HG03095 (cell line): ENCODE data around the gene IP6K1.
"Not testable (repeated sequence)": the region's sequence is repeated elsewhere in the genome, so short reads cannot be mapped to it uniquely, and the experiment has no call there.

ENCODE experiments used
- ATAC-seq: cut with Tn5 transposase; IDR thresholded peaks from one replicate; pipeline ENCODE4 v1.9.1; 2021; ENCODE audit warnings: moderate library complexity; ENCODE audit not compliant: unreplicated experiment

IP6K1 gene

DNA sequence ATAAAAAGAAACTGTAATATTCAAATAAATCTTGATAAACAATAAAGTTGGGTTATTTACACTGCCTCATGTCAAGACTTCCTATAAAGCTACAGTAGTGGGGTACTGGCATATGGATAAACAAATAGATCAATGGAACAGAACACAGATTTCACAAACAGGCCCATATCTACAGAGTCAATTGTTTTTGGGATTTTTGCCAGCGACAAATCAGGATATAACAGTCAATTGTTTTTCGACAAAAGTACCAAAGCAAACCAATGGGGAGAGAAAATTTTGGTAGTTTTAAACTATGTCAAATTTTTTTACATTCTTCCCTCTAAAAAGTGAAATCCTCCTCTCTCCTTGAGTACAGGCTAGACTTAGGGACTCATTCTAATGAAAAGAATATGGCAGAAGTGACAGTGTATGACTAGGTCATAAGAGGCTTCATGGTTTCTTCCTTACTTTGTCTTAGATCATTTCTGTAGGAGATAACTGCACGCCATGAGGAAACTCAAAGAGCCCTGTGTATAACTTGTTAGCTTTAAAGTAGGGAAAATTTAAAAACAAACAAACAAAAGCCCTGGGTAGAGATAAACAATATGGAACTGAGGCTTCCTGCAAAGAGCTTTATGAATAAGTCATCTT, 16.9 kb downstream of the IP6K1 start:
- ATAC-seq, result no peak

DNA sequence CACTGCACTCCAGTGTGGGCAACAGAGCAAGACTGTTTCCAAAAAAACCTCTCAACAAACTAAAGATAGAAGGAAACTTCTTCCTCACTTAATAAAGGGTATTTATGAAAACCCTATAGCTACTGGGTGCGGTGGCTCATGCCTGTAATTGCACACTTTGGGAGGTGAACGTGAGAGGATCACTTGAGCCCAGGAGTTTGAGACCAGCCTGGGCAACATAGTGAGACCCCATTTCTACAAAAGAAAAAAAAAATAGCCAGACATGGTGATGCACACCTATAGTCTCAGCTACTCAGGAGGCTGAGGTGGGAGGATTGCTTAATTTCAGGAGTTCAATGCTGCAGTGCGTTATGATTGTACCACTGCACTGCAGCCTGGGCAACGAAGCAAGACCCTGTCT, 22.4 kb downstream of the IP6K1 start:
- ATAC-seq, result no peak

DNA sequence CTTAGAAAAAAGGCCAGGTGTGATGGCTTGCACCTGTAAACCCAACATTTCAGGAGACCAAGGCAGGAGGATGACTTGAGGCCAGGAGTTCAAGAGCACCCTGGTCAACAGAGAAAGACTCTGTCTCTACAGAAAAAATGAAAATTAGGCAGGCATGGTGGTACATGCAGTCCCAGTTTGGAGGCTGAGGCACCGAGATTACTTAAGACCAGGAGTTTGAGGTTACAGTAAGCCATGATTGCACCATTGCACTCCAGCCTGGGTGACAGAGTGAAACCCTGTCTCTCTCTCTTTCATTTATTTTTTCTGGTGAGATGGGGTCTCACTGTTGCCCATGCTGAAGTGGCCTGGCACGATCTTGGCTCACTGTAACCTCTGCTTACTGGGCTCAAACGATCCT, 24.7 kb downstream of the IP6K1 start:
- no peak for ATAC-seq

DNA sequence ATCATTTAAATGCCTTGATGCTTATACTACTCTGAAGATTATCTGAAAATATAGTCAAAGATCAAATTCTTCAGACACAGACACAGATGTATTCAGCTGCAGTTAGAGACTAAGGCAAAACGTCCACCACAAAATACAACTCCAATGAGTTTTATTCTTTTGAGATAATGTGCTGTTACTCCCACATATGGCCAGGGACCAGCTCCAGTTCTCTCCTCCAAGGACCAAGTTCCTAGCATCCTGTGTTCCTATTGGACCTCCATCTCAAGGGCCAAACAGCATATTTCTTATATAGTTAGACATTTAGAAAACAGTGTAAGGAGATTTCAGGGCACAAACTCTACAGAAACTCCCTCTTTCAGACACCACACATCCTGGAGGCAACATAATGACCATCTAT, 27.1 kb downstream of the IP6K1 start:
- no peak for ATAC-seq

DNA sequence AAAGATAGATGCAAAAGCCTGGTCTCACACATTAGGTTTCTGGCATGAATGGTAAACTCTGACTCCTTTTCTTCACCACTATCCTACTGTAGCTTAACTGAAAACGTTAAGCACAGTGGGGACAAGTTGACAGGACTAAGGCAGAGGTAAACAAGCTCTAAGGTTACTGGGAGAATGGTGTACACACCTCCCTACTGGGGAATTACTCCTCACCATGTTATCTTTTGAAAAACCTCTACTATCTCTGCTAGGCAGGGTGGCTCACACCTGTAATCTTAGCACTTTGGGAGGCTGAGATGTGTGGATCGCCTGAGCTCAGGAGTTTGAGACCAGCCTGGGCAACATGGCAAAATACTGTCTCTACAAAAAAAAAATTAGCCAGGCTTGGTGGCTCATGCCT, 29.1 kb downstream of the IP6K1 start:
- no peak for ATAC-seq

DNA sequence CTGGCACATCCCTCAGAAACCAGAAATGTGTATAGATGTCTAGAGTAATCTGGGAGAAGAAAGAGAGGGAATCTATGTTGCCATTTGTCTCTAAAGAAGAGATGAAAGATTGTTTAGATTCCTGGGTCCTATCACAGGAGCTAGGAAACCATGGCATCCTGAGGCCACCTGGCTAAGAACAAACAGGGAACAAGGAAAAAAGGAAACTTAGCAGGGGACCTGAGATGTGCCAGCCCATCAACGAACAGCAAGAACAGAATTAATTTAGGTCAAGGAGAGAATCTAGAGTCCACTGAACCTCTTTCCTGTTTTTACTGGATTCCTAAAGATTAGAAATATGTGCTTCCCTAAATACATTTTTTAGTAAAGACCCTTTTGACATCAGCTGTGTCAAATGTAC, 30.3 kb downstream of the IP6K1 start:
- ATAC-seq, result no peak

DNA sequence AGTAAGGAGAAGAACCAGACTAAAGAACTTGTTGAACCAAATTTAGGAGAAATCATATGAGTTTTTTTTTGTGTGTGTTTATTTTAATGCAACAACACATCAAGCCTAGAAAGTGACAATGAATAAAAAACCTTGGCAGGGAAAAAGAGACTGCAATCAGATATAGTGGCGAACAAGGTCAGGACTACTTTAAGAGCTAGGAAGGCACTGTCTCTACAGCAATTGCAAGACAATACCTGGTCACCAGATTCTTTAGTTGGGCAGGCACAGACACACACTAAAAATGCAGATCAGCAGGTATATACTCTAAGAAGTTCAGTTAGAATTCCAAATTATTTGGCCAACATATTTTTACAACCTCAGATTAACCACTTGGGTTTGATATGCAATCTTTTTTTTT, 31.8 kb downstream of the IP6K1 start:
- ATAC-seq, result no peak

DNA sequence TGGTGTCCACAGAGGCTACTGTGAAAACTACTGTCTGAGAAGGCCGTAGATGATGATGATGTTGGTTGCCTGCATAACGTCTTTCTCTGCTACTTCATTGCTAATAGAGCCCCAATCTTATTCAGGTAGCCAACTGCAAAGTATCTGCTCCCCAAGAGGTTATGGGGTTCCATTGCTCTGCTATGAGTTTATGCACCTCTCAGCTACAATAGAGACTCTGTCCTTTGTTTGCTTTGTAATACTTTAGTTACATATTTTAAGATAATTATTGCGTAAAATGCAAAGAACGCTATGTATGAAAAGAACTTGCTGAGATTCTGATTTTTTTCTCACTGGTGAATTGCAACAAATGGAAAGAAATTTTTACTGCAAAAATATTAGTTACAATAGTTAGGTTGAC, 34.8 kb downstream of the IP6K1 start:
- ATAC-seq, result no peak

DNA sequence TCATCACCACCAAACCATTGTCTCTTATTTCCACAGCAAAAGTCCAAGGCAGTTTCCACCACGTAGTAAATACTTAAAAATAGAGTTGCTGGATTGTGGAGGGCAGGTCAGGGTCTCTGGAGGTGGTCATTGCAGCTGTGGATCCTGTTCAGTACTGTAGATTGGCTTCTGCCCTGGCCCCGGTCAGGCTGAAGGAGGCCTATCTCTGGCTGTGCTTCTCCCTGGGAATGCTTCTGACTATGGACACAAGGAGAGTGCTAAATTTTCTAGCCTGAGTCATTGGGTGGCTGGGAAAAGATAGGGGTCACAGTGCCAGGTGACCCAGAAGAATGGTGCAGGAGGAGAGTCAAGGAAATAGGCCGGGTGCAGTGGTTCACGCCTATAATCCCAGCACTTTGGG, 36.3 kb downstream of the IP6K1 start:
- ATAC-seq, result no peak

DNA sequence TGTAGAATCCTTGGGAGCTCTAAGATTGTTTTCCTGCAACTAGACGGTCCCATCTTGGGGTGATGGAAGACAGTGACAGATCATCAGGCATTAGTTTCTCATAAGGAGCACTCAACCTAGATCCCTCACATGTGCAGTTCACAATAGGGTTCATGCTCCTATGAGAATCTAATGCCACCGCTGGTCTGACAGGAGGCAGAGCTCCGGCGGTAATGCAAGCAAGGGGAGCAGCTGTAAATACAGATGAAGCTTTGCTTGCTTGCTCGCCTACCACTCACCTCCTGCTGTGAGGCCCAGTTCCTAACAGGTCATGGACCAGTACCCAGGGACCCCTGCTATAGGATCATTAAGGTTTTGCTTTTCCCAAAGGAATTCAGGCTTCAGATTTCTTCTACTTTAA, 37.5 kb downstream of the IP6K1 start:
- ATAC-seq, result not testable (repeated sequence)

DNA sequence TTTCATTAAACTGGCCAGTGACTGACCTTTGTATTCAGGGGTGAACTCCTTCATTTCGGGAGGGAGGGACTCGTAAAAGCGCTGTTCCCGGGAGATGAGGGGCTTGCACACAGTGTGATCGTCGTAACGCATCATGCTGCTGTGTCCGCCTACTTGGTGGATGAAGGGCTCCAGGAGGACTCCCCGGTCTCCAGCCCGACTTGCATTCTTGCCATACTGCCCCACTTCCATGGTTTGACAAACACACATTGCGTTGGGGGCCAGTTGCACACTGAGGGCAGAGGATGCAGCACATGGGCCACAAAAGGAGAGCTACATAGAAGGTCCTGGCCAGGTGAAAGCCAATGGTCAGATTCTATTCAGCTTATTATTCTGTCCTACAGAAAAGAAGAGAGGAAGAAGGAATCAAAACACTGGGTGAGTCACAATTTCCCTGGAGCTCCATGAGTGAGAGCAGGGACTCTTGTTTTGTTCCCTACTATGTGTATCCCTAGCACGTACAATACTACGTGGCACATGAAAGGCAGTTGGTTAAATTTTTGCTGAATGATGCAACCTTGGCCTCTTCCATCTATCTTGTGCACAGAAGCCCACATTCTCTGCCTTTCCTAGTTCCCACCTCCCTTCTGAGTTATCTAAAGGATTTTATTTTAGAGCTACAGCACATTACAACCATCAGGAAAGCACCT, 38.4 kb downstream of the IP6K1 start:
- ATAC-seq, result no peak

DNA sequence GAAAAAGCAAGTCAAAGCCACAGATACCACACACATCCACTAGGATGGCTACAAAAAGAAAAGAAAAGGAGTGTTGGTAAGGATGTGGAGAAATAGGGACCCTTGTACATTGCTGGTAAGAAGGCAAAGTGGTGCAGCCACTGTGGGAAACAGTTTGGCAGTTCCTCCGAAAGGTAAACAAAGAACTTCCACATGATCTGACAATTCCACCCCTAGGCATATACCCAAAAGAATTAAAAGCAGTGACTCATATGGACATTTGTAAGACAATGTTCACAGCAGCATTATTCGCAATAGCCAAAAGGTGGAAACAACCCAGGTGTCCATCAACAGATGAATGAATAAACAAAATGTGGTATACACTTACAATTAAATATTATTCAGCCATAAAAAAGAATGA, 40.4 kb downstream of the IP6K1 start:
- ATAC-seq, result no peak

DNA sequence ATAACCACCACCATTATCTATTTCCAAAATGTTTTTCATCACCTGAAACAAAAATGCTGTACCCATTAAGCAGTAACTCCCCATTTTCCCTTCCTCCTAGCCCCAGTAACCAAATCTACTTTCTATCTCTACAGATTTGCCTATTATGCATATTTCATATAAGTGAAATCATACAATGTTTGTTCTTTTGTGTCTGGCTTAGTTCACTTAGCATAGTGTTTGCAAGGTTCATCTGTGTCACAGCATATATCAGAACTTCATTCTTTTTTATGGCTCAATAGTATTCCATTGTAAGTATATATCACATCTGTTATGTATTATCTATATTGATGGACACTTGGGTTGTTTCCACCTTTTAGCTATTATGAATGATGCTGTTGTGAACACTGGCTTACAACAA, 45.9 kb downstream of the IP6K1 start:
- ATAC-seq, result no peak

DNA sequence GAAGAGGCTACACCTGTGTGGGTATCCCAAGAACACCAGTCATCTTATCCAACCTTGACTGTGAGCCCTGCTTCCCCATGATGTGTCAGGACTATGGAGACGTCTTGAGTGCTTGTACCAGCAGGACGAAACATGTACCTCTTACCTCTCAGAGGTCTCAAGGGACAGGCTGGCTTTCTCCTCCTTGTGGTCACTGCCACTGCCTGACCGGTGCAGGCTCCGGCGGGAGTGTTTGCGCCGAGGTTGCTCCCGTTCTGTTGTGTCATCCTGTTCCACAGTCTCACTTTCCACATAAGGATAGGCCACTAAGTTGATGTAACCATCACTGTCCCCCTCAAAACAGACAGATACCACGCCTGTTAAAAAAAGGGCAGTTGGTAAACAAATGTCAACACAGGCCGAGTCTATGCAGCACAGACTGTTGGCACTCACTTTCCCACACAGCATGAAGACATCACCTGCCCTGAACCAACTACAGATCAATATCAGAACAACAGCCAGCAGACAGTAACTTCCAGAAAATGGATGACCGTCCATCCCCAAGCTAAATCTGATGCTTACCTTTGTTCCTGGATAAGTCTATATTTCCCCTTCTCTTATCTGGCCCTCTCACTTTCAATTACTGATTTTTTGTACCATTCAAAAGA, 48.2 kb downstream of the IP6K1 start:
- ATAC-seq, result no peak

DNA sequence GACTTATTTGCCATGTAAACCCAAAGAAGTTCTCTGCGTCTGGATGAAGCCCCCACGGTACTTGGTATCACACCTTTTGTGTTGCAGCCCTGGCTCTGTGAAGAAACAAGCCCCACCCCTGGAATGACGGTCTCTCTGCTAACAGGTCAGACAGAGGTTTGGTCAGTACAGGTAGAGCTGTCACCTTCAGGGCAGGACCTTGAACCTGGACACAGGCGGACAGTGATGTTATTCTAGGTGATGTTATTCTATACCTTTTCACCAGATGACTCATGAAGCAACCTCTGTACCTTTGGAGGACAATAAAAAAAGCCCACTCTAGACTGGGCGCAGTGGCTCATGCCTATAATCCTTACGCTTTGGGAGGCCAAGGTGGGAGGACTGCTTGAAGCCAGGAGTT, 51.6 kb downstream of the IP6K1 start:
- ATAC-seq, result no peak

DNA sequence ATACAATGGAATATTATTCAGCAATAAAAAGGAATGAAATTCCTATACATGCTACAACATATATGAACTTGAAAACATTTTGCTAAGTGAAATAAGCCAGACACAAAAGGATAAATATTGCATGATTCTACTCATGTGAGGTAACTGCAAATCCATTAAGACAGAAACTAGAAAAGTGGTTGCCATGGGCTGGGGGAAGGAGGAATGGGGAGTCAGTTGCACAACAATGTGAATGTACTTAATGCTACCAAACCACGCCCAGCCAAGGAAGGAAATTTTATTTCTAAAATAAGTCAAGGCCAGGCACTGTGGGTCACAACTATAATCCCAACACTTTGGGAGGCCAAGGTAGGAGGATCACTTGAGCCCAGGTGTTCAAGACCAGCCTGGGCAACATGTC, 52.8 kb downstream of the IP6K1 start:
- no peak for ATAC-seq

DNA sequence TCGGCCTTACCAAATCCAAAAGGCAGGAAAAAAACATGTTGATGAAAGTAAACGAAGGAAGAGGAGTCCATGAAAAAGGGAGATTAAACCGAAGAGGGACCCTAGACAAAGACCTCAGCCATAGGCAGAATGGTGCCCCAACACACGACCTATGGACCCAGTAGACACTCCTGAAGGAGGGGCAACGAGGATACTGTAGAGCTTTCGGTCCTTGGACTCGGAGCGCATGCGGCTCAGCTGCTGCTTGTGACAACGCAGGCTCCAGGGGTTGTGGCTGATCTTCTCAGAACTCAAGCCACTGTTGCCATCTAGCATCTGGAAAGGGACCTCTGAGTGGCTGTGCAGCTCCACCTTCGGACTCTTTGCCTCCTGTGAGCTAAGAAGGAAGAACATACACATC, 53.7 kb downstream of the IP6K1 start:
- ATAC-seq, result no peak

DNA sequence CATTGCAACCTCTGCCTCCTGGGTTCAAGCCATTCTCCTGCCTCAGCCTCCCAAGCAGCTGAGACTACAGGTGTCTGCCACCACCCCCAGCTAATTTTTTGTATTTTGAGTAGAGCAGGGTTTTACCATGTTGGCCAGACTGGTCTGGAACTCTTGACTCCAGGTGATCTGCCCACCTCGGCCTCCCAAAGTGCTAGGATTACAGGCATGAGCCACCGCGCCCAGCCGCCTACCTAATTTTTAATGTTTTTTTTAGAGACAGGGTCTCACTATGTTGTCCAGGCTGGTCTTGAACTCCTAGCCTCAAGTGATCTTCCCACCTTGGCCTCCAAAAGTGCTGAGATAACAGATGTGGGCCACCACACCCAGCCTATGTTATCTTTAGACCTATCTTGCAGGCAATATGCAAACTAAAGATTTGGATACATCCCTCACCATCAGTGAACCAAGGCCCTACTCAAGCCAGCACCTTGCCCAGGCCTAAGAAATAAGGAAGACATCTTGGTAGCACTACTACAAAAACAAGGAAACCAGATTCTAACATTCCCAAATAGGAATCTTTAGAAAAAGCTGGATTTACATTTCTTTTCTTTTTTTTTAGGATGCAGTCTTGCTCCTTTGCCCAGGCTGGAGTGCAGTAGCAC, 56.3 kb downstream of the IP6K1 start:
- ATAC-seq, result no peak

DNA sequence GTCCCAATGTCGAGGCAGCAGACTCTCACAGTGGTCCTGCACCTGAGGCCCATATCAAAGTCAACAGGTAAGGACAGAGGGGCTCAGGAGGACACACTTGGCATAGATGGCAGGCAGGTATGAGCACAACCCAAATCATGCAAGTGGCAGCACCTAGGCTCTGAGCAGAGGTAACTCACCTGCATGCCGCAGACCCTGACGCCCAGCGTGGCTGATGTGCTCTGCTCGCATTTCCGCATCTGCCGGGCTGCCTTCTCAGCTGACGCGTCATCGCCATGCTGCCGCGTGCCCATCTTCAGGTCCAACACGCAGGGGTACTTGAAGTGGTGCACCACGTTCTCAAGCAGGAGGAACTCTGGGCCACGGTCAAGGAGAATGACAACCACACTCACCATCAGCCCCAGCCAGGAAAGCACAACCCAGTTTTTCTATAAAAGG, 58.4 kb downstream of the IP6K1 start:
- no peak for ATAC-seq

DNA sequence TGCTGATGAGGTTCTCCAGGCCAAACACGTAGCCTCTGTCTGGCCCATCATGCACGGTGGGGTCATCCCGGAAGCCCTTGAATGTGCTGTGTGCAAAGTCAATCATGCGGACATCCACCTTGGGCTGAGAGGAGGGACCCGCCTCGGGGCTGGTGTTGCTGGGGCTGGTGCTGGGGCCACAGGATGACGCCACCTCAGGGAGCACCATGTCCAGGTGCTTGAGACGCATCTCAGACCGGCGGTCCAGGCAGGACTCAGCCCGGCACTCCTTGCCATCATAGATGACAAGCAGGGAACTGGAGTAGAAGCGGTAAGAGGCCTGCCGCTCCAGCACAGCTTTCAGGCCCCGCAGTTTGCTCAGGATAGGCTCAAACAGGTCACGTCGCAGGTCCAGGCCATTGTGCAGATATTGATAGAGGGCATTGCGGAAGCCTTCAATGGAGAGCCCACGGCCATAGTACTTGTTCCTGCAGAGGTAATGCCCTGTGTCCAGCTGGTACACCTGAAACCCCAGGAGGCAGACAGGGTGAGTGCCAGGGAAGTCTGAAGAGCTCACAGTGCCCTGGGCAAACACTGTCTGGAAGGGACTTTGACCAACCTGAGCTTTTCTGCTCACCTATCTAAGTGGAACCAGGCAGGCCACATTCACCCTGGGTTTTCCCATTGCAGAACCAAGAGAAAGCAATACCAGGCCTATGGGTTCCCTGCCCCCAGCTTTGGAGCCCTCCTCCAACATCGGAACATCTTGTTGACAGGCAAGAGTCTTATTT, 59.0 kb downstream of the IP6K1 start:
- ATAC-seq, result no peak
